Measurements from ENCODE around the gene BCKDHA.

DNA sequence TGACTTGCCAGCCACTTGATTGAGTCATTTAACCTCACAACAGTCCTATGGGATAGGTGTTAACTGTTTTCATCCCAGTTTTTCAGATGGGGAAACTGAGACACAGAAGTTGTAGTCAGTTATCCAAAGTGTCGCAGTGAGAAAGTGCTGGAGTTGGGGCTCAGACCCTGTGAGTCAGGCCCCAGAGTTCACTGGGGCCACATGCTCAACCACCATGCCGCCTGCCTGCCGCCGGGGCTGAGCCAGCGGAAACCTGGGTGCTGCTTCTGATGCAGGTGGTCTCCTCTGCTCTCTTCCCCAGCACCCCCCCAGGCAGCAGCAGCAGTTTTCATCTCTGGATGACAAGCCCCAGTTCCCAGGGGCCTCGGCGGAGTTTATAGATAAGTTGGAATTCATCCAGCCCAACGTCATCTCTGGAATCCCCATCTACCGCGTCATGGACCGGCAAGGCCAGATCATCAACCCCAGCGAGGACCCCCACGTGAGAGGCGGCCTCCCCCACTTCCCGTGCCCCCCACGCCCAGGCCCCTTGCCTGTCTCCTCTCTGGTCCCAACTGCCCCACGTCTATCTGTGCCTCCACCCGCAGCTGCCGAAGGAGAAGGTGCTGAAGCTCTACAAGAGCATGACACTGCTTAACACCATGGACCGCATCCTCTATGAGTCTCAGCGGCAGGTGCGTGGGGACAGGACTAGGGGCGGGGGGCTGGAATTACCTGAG lies 12.9 kb downstream of the BCKDHA start:
- TF ChIP-seq RCOR1 (IDR thresholded peaks at IDR 0.05; ENCODE audit: insufficient replicate concordance, low read length) (no peak), POLR2A (IDR thresholded peaks at IDR 0.05; ENCODE audit: low read depth, low read length) (no peak), CEBPB (IDR thresholded peaks at IDR 0.05; ENCODE audit: low read depth, low read length) (no peak), RFX5 (IDR thresholded peaks at IDR 0.05; ENCODE audit: low read depth, low read length) (no peak), MXI1 (IDR thresholded peaks at IDR 0.05; ENCODE audit: borderline replicate concordance, low read depth, low read length) (no peak), MAFK (IDR thresholded peaks at IDR 0.05; ENCODE audit: low read depth, low read length) (no peak), MAZ (IDR thresholded peaks at IDR 0.05; ENCODE audit: borderline replicate concordance, low read depth, low read length) (no peak)
- TF ChIP-seq, protein P1, sequence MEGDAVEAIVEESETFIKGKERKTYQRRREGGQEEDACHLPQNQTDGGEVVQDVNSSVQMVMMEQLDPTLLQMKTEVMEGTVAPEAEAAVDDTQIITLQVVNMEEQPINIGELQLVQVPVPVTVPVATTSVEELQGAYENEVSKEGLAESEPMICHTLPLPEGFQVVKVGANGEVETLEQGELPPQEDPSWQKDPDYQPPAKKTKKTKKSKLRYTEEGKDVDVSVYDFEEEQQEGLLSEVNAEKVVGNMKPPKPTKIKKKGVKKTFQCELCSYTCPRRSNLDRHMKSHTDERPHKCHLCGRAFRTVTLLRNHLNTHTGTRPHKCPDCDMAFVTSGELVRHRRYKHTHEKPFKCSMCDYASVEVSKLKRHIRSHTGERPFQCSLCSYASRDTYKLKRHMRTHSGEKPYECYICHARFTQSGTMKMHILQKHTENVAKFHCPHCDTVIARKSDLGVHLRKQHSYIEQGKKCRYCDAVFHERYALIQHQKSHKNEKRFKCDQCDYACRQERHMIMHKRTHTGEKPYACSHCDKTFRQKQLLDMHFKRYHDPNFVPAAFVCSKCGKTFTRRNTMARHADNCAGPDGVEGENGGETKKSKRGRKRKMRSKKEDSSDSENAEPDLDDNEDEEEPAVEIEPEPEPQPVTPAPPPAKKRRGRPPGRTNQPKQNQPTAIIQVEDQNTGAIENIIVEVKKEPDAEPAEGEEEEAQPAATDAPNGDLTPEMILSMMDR (conservative IDR thresholded peaks at IDR 0.05; ENCODE audit: low read depth, low read length) = no peak
